Loucy (cell line): Measurements from ENCODE around the gene ENHO.

Experiments
- EZH2phosphoT487 ChIP-seq: fragments of 200-600 bp; IDR thresholded peaks from 2 replicates; pipeline ENCODE4 v1.6.1; 2018; ENCODE audit warnings: antibody characterized with exemption, mild to moderate bottlenecking, moderate library complexity, borderline replicate concordance
- TF ChIP-seq, protein P1 (sequence below): fragments of 200-600 bp; sonication (generic); conservative IDR thresholded peaks from 2 replicates; pipeline ENCODE4 v1.5.1; 2014; ENCODE audit warnings: mild to moderate bottlenecking, antibody characterized with exemption, low read length

DNA sequence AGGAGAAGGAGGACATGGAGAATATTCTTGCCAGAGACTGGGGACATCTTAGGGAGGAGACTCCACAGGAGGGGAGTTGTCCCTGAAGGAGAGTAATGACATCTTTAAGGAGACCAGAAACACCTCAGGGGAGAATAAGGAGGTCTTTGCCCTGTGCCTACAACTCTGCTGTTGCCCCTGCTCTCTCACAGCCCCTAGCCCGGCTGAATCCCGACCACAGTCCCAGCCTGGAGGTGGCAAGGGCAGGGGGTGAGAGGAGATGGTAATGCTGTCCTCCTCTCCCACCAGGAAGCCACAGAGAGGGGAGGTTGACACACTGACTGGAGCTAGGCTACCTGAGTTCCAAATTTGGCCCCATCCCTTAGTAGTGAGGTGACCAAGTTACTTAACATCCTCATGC is 30.2 kb upstream of the ENHO start:
- TF ChIP-seq, protein P1, sequence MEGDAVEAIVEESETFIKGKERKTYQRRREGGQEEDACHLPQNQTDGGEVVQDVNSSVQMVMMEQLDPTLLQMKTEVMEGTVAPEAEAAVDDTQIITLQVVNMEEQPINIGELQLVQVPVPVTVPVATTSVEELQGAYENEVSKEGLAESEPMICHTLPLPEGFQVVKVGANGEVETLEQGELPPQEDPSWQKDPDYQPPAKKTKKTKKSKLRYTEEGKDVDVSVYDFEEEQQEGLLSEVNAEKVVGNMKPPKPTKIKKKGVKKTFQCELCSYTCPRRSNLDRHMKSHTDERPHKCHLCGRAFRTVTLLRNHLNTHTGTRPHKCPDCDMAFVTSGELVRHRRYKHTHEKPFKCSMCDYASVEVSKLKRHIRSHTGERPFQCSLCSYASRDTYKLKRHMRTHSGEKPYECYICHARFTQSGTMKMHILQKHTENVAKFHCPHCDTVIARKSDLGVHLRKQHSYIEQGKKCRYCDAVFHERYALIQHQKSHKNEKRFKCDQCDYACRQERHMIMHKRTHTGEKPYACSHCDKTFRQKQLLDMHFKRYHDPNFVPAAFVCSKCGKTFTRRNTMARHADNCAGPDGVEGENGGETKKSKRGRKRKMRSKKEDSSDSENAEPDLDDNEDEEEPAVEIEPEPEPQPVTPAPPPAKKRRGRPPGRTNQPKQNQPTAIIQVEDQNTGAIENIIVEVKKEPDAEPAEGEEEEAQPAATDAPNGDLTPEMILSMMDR = no peak
- no peak for TF ChIP-seq EZH2phosphoT487
